Fibroblast of mammary gland (primary cell): ENCODE results near the gene PLEKHG4B.

Source experiments
- DNase-seq: peaks from one replicate; pipeline ENCODE4 v3.0.0-alpha.2; 2010; ENCODE audit warnings: low read depth
- H3K4me3 ChIP-seq: 2 replicates; pipeline ENCODE4 v1.5.1; 2011; ENCODE audit warnings: low read depth, mild to moderate bottlenecking, low read length, moderate library complexity; ENCODE audit not compliant: control insufficient read depth
- TF ChIP-seq, protein P1 (sequence below): conservative IDR thresholded peaks from 2 replicates; pipeline ENCODE4 v1.5.1; 2011; ENCODE audit warnings: low read depth, low read length, inconsistent platforms; ENCODE audit not compliant: control insufficient read depth, insufficient read depth

PLEKHG4B gene

GRCh38 chr5:153256-153655 is 61.3 kb downstream of the PLEKHG4B start:
- no peak overlapping the region for H3K4me3 ChIP-seq
- DNase-seq: peak; percentile 58

GRCh38 chr5:154236-154635 is 62.3 kb downstream of the PLEKHG4B start:
- no peak for DNase-seq
- TF ChIP-seq, protein P1, sequence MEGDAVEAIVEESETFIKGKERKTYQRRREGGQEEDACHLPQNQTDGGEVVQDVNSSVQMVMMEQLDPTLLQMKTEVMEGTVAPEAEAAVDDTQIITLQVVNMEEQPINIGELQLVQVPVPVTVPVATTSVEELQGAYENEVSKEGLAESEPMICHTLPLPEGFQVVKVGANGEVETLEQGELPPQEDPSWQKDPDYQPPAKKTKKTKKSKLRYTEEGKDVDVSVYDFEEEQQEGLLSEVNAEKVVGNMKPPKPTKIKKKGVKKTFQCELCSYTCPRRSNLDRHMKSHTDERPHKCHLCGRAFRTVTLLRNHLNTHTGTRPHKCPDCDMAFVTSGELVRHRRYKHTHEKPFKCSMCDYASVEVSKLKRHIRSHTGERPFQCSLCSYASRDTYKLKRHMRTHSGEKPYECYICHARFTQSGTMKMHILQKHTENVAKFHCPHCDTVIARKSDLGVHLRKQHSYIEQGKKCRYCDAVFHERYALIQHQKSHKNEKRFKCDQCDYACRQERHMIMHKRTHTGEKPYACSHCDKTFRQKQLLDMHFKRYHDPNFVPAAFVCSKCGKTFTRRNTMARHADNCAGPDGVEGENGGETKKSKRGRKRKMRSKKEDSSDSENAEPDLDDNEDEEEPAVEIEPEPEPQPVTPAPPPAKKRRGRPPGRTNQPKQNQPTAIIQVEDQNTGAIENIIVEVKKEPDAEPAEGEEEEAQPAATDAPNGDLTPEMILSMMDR: no peak
- no peak overlapping the region for H3K4me3 ChIP-seq

More at GRCh38 chr5:153256-153655, 61.3 kb downstream of the PLEKHG4B start:
- TF ChIP-seq, protein P1: no peak

- H3K4me3 ChIP-seq: no peak overlapping the region
- TF ChIP-seq, protein P1: no peak
- DNase-seq: no peak
Observed at GRCh38 chr5:154826-155225, 62.9 kb downstream of the PLEKHG4B start.

GRCh38 chr5:155651-156410 is 63.9 kb downstream of the PLEKHG4B start:
- no peak for DNase-seq
- H3K4me3 ChIP-seq: no peak overlapping the region
- TF ChIP-seq, protein P1: no peak

- no peak overlapping the region for H3K4me3 ChIP-seq
- DNase-seq: no peak
- TF ChIP-seq, protein P1: no peak
Observed at GRCh38 chr5:156411-157072, 64.6 kb downstream of the PLEKHG4B start.

DNA sequence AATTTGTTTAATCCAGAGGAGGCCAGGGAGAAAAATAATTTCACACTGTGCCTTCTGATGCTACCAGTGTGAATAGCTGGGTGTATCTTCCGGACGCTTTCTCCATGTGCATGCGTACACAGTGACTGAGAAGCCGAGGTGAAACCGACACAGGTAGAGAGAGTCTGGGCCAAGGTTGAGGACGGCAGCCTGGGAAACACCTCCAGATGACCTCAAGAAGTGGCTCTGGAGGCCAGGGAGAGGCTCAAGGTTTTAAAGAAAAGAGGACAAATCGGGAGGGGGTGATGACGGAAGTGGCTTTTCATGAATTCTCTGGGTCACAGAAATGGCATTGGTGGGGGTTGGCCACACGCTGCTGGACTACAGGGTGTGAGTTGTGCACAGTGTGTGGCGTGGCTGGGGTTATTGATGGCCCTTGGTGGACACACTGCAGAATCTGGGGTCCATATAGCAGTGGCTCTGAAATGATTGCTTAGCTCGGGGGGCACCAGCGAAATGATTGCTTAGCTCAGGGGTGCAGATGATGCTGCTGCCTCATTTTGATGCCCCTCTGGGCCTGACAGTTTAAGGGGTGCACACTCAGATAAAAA is 65.3 kb downstream of the PLEKHG4B start:
- TF ChIP-seq, protein P1: no peak
- no peak for DNase-seq
- H3K4me3 ChIP-seq: no peak overlapping the region
